HG03095 (cell line): Measurements from ENCODE around the gene CAMK2N1.

Experiments
- ATAC-seq: cut with Tn5 transposase; IDR thresholded peaks from one replicate; pipeline ENCODE4 v1.9.1; 2021; ENCODE audit warnings: moderate library complexity; ENCODE audit not compliant: unreplicated experiment

The CAMK2N1 gene

DNA sequence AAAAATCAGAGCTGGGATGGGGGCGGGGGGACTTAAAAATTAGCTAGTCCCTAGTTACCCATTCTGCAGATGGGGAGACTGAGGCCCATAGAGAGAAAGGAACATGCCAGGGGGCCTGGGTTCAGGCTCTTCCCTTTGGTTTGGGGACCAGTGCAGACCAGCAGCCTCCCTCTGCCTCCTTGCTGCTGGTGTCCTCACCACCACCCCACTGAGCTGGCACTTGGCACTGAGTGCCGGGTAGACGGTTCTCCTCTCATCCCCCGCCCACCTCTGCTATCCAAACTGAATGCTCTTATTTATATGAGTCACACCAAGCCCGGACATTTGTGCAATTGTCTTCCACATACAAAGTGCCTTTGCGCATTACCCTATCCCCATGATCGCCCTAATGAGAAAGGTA lies 39.2 kb downstream of the CAMK2N1 start:
- ATAC-seq = no peak

DNA sequence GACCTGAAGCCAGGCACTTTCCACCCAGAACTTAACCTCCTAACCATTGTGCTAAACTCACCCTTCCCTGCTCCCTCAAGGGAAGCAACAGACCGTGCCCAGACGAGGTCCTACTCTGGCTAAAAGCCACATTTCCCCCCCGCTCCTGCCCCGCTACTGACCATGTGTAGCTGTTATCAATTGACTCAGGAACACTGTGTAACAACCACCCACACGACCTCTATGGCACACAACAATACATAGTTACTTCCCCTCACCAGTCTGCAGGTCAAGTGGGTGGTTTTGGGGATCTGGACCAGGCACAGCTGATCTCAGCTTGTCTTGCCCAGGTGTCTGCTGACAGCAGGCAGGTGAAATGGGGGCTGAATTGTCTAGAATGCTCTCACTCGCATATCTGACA lies 40.1 kb downstream of the CAMK2N1 start:
- ATAC-seq = no peak

DNA sequence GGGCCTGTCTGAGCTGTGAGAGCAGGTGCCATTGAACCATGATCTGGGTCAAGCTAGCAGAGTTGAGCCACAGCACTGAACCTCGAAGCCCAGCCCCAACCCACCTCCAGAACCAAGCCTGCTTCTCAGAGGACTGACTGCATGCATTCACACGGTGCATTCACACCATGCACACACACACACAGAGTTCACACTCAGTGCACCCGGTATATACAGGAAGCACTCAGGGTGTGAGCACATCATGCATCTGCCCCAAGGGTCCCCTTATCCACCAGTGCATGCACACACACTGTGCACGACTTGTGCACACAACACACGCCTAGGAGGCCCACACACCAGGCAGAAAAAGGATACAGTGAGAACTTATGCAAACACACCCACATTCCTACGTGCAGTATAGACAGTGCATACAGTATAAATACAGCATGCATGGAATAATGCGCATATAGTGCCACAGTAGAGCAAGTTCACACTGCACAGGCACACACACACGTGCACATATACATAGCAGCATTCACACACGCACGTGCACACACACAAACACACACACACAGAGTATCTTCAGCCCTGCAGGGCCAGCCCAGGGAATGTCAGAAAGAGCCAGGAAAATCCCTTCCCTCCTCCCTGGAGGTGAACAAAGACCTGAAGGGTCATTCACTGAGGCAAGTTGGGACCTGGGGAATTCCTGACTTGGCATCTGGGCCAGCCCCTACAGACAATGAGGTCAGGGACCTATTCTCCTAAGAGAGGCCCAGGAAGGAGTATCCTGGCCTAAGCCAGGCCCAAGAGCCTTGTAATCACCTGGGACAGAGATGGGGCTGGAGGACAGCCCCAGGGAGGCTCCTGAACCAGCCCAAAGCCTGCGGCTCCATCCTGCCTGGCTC lies 42.1 kb downstream of the CAMK2N1 start:
- no peak for ATAC-seq

DNA sequence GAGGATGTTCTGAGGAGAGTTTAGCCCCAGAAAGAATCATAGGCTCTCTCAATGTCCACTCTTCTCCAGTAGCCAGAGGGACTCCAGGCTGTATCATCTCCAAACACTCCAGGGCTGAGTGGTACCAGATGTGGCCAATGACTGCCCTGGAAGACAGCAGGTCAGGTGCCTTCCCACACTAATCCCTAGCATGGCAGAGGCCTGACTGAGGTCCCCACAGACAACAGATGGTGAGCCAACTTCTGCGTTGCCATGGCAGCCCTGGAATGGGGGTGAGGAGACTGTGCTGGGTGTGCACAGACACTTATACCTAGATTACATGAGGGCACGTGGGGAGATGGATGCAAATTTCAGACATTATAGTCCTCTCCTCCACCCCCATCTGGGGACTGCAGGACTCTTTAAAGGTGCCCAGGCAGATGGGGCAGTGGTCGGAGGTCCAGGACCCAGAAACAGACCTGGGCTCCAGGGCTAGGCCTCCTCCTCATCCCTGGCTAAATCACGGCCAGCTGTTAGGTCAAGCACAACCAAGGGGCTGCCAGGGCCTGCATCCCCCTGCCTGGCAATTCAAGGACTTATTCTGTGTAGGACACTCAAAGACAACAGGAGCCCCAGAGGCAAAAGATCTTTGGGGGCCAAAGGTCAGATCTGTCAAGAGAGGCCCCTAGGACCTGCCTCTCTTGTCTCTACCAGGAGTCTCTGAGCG lies 42.9 kb downstream of the CAMK2N1 start:
- no peak for ATAC-seq

GRCh38 chr1:20440785-20441200 lies 45.2 kb downstream of the CAMK2N1 start:
- ATAC-seq = no peak

DNA sequence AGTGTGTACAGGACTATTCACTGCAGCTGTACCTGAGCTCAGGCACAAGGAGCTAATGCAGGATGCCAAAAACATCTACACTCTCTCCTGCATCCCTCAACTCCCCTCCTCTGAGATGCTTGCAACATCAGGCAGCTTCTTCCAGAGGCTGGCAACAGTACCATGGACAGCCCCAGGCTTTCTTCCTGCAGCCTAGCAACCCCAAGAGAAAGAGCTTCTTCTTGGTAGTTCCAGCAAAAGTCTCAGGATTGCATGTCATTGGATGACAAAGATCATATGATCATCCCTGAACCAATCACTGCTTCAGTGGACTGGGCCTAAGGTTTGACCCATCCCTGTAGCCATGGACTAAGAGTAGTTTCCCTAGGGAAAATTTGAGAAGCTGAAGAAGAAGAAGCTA lies 46.7 kb downstream of the CAMK2N1 start:
- no peak for ATAC-seq

DNA sequence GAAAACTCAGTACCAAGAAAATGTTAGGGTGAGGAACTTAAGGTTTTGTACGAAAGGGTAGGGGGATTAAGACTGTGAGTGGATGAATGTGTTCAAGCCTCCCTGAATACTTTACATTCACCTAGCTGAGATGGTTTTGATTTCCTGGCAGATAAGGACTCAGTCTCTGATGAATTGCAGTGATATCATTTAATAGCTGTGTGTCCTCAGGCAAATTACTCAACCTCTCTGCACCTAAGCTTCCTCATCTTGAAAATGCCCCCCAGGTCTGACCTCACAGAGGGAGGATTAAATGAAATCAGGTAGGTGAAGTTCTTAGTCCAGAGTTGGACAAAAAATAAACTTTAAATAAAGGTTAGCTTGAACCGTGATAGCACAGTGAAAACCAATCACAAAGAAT lies 48.4 kb downstream of the CAMK2N1 start:
- ATAC-seq = no peak

DNA sequence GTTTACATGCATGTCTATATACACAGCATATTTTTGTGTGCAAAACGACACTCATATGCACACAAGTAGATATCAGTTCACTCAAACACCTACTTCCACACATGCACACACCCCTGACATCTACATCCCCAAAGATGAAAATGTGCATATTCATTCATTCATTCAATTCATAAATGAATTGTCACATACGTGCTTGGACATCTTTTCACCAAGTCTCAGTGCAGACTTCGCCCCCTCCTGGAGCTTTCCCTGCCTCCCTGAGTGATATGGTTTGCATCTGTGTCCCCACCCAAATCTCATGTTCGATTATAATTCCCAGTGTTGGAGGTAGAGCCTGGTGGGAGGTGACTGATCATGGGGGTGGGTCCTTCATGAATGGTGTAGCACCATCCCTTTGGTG lies 53.1 kb downstream of the CAMK2N1 start:
- ATAC-seq = no peak
